Embryonic facial prominence (tissue), 1 donor: ENCODE measurements around the gene YBX1.
A peak's percentile ranks its signal among the peaks of the same experiment; 100 is the strongest.
"Not testable (repeated sequence)": the region's sequence is repeated elsewhere in the genome, so short reads cannot be mapped to it uniquely, and the experiment has no call there.

ENCODE experiments used
- DNase-seq: peaks from one replicate; pipeline ENCODE4 v3.0.0-alpha.2; 2016; ENCODE audit errors: extremely low spot score

The YBX1 gene

GRCh38 chr1:42681741-42682483 is at the start of gene YBX1:
TSS of gene YBX1 (plus strand) at chr1:42682418. CDS start at chr1:42682566, 148 bp downstream.
- peak; percentile 98 for DNase-seq

GRCh38 chr1:42639116-42639515 is 43.1 kb upstream of the YBX1 start:
- DNase-seq, result no peak

GRCh38 chr1:42646056-42646455 is 36.2 kb upstream of the YBX1 start:
- DNase-seq, result no peak

- DNase-seq, result no peak
Observed at GRCh38 chr1:42657201-42657600, 25.0 kb upstream of the YBX1 start.

- DNase-seq, result peak; percentile 85
Observed at GRCh38 chr1:42657981-42658876, 24.0 kb upstream of the YBX1 start, which contains the start of gene PPIH. TSS of gene PPIH (plus strand) at chr1:42658423. CDS start at chr1:42658447, 24 bp downstream.

- DNase-seq, result no peak
Observed at GRCh38 chr1:42658877-42659337, 23.3 kb upstream of the YBX1 start.

- no peak for DNase-seq
Observed at GRCh38 chr1:42660907-42661500, 21.2 kb upstream of the YBX1 start.

GRCh38 chr1:42669936-42670335 is 12.3 kb upstream of the YBX1 start:
- DNase-seq, result no peak

GRCh38 chr1:42670425-42670824 is 11.8 kb upstream of the YBX1 start:
- no peak for DNase-seq

GRCh38 chr1:42674214-42674613 is 8.0 kb upstream of the YBX1 start:
- DNase-seq, result no peak

GRCh38 chr1:42674682-42675081 is 7.5 kb upstream of the YBX1 start:
- DNase-seq, result no peak

GRCh38 chr1:42675467-42675866 is 6.8 kb upstream of the YBX1 start:
- DNase-seq, result no peak

- DNase-seq, result no peak
Observed at GRCh38 chr1:42676534-42677087, 5.6 kb upstream of the YBX1 start.

GRCh38 chr1:42679364-42679983 is 2.7 kb upstream of the YBX1 start:
- DNase-seq, result no peak

- DNase-seq, result no peak
Observed at GRCh38 chr1:42680055-42680454, 2.2 kb upstream of the YBX1 start.

- peak; percentile 16 for DNase-seq
Observed at GRCh38 chr1:42680921-42681683, 1.1 kb upstream of the YBX1 start.

GRCh38 chr1:42682484-42682738 is 193 bp downstream of the YBX1 start:
- DNase-seq, result not testable (repeated sequence)

GRCh38 chr1:42682739-42683531 is 717 bp downstream of the YBX1 start:
- DNase-seq, result no peak

- DNase-seq, result no peak
Observed at GRCh38 chr1:42684139-42684538, 1.9 kb downstream of the YBX1 start.

GRCh38 chr1:42686418-42686817 is 4.2 kb downstream of the YBX1 start:
- no peak for DNase-seq
